ENCODE results near the gene NRAP.

DNA sequence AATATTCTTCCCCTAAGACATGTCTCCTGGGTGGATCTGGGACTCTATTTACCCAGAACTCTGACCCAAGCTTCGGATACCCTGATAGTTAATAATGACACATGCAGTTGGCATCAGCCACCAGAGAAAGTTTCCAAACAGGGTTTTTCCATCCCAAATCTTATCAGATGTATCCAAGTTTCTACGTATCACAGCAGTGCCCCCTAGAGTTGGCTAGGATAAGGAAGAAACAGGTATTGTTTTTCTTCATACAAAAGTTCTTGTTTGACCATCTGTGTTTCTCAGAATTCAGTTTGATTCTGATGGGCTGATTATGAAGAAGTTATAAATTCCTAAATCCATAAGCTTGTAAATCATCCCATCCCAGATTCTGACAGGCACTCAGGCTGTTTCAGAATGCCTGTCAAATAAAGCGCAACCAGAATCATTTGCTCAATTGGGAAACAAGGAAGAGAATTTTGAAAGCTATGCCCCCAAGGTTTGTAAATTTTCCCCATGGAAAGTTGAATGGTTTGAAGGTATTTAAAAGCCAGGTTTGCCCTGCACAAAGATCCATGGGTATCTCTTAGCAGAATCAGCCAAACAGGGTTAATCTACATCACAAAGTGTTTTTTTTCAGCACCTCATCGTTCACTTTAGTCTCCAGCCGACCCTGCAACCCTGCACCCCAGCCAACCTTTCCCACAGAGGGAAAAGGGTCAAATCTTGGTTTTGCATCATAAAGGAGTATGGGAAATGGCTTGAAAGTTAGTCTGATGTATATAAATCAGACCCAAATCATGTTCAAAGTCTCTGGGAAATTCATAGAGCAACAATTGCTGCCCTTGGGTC lies 47.4 kb downstream of the NRAP start:
- TF ChIP-seq, protein P1, sequence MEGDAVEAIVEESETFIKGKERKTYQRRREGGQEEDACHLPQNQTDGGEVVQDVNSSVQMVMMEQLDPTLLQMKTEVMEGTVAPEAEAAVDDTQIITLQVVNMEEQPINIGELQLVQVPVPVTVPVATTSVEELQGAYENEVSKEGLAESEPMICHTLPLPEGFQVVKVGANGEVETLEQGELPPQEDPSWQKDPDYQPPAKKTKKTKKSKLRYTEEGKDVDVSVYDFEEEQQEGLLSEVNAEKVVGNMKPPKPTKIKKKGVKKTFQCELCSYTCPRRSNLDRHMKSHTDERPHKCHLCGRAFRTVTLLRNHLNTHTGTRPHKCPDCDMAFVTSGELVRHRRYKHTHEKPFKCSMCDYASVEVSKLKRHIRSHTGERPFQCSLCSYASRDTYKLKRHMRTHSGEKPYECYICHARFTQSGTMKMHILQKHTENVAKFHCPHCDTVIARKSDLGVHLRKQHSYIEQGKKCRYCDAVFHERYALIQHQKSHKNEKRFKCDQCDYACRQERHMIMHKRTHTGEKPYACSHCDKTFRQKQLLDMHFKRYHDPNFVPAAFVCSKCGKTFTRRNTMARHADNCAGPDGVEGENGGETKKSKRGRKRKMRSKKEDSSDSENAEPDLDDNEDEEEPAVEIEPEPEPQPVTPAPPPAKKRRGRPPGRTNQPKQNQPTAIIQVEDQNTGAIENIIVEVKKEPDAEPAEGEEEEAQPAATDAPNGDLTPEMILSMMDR (IDR thresholded peaks at IDR 0.05) = peak; percentile 78
- no peak for TF ChIP-seq EZH2 (IDR thresholded peaks at IDR 0.05)
